ENCODE data around the gene VAX1.

The VAX1 gene

GRCh38 chr10:117163954-117164548, 26.0 kb upstream of the VAX1 start:
- DNase-seq = no peak

DNA sequence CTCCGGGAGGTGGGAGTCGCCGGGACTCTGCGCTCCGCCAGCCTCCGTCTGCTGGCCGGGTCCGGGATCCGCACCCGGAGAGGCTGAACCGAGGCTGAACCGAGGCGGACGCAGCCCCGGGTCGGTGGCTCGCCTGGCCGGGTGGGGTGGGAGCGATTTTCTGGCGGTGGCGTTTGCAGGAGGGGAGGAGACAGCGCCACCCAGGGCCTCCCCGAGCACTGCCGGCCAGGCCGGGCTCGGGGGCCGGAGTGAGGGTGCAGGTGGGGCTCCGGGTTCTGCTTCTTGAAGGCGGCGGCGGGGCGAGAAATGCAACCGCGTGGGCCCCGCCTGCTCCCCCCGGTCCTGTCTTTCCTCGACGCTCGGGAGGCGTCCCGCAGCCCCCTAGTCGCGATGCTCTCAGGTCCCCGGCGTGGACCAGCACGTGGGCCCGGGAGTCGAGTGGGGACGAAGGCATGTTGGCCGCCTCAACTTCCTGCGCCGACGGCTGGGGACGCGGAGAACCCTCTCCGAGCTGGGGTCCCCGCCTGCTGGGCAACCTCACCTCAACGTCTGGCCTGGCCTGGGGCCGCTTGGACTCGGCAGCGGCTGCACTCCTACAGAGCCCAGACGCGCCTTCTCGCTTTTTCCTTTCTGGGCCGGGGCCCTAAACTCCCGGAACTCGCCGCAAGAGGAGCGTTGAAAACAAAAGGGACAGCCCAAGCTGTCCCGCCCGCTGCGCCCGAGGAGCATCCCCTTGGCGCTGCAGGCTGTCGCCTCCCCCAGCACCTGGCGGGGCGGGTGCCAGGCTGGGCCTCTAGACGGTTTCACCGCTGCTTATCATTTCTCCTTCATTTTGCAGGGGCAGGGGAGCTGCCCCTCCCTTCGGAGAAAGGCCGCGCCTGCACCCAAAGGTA, 25.2 kb upstream of the VAX1 start:
- DNase-seq = no peak

DNA sequence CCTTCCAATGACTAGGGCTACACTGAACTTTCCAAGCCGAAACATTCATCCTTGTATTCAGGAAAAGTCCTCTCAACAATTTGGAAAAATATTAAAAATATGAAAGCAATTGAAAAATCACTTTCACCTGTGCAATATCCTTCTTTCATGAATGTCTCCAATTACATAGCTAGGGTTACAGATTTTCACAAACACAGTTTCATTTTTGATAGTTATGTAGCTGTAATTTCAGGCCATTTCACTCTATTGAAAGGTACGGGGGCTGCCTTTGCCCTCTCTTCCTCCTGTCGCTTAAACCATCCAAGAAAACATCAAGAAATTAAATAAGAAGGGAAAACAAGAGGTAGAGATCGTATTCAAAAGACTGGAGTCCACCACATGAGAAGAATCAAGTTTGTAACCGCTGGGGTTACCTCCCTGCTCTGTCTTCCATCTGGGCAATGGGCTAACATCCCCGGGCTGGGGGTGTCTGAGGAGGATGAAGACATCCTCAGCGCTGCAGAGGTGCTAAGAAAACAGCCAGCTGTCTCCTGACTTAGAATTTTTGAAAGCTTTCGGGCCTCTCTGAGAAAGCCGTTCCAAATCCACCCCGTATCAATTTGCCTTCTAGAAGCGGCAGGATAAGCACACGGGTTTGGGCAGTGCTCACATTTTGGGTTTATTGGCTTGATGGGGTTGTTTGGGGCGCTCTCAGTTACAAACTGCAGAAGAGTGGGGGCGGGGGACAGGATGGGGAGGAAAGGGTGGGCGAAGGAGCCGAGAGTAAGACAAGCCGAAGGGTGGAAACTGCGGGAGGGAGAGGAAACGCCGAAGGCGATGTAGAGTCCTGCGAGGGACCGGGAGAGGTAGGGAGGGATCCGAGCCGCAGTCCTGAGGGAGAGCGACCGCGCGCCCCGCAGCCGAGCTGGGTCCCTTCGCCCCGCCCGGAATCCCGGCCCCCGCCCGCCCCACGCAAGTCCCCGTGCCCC, 24.3 kb upstream of the VAX1 start:
- DNase-seq = no peak

DNA sequence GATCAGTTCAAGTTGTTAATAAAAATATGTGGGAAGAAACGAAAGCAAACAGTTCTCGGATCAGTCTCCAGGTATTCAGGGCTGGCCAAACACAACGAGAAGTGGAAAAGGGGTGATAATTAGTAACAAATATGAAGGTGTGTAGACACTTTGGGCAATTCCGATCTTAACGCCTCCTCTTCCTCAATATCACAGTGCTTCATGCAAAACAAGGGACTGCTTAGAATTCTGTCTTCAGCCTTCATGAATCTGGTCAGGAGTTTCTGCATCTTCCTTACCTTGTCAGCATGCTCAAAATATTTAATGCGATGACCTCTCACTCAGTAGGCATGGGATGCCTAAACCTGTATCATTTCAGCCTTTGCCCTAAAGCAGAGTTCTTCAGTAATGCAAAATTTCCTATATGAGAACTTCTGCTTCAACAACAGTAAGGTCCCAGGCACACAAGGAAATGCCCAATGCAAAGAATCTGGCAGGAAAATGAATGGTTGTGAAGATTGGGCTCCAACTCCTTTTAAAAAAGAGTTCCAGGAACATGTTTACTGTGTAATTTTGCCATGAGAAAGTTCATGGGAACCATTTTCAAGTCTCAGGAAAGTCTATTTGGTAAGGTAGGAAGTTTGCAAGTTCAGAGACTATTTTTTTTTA, 23.4 kb upstream of the VAX1 start:
- no peak for DNase-seq

DNA sequence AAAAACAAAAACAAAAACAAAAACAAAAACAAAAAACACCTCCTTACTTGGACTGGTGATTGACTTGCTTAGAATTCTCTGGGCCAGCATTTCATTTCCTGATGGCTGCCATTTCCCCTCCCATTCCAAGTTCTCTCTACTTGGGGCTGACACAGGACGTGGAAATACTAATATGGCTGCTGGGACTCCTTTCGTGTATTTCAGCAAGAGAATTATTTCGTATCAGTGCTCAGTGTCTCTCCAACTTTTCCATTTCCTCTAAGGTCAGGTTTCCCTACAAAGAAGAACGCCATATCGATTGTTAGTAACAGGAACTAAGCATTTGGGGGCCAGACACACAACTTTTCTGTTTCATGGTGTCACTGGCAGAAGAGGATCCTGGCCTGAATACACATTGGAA, 22.5 kb upstream of the VAX1 start:
- DNase-seq = no peak

GRCh38 chr10:117159390-117159789, 21.3 kb upstream of the VAX1 start:
- no peak for DNase-seq

DNA sequence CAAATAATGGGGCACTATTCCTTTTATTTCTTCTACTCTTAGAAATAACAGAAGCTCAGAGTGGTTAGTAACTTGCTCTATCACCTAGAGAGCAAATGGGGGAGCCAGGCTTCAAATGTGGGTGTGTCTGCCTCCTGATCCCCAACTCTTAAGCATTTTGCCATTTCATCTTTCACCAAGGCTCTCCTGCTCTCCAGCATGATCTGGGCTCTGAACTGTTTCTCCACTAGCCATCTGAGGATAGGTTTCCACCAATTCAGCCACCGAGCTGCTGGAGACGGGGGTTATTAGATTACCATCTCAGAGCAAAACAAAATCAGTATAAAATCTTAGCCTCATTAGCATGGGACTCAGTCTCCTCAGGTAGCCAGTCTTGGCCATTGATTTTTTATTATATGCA, 20.2 kb upstream of the VAX1 start:
- no peak for DNase-seq

- no peak for DNase-seq
These were observed 14.6 kb upstream of the VAX1 start for GRCh38 chr10:117152668-117153067.

GRCh38 chr10:117148284-117148683, 10.2 kb upstream of the VAX1 start:
- no peak for DNase-seq

GRCh38 chr10:117145019-117145418, 6.9 kb upstream of the VAX1 start:
- no peak for DNase-seq

DNA sequence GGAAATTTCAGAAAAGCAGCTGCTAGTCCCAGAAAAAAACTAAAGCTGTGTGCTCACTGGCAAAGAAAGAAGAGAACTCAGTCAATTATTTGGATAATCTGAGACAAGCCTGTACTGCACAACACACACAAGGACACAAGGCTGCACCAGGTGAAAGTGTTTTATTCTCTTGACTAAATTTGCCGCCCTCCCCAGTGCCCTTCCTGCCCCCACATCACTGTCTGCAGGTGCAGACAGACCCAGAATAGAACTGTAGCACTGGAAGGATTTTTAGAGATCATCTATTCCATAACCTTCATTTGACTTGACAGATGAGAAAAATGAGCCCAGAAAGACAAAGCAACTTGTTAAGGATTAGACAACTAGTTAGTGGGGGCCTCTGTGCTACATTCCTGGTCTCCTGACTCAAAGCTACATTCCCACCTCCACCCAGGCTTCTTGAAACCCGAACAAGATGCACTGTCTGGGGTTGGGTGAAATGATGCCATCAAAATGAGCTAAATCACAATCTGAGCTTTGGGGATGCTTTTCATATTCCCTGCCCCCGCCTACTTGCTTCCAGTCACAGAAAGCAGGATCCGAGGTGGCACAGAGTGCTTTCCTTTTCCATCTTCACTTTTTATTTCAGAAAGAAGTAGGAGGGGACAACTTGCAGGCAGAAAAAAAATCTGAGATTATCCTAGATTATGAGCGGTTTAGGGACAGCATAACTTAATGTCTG, 5.2 kb upstream of the VAX1 start:
- DNase-seq = no peak

DNA sequence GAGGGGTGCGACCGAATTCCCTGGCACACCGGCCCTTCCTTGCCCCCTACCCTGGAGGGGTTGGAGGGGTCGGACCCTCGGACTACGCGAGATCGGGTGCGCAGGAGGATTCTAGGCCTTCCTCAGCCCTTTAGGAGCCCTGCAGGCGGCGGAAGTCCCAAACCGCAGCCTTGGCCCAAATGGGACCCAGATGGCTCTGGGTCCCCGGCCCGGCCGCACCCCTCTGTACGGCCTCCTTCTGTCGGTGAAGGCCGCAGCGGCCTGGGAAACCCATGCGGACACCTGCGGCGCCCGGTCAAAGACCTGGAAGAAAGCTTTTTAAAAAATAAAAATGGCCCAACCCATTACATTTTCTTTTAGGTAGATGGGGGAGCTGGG, 2.4 kb upstream of the VAX1 start:
- no peak for DNase-seq

GRCh38 chr10:117139581-117140524, 1.8 kb upstream of the VAX1 start:
- DNase-seq = no peak

GRCh38 chr10:117138838-117139580, 939 bp upstream of the VAX1 start:
- no peak for DNase-seq

DNA sequence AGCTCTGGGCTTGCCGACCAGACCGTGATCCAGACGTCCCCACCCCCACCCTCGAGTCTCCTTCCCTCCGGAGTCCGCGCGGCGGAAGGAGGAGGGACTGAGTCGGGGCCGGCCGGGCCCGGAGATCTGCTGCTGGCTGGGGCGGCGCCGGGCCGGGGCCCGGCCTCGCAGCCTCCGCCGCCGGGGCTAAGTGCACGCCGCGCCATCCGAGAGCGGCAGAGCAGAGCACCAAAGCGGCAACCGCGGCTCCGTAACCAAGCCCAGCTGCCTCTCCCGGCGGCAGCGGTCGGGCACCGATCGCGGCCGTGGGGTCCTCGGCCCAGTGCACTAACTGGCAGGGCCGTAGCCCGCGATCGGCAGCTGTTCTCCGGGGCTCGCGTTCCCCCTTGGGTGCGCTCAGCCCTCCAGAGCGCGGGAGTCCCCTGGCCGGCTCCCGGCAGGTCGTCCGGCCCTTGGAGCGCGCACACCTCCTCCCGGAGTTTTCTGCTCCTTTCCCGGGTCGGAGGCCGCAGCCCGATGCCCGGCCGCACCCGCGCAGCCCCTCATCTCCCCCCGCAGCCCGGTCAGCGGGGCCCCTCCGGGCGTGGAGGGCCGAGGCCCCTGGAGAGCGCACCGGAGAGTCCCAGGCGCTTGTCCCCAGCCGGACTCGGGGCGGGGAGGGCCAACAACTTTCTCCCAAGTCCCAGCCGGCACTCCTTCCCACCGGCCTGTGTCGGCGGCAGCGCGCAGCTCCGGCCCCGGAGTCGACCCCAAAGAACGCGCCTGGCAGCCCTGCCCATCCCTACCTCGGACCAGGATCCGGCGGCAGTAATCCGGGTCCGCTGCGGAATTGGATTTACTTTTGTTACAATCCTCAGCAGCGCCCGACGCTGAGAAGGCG, 799 bp downstream of the VAX1 start:
- peak in 1 of 2 experiments; percentile 16 for DNase-seq

- no peak for DNase-seq
These were observed 1.6 kb downstream of the VAX1 start for GRCh38 chr10:117136391-117136975.

GRCh38 chr10:117135480-117136140, 2.5 kb downstream of the VAX1 start:
- DNase-seq = no peak

DNA sequence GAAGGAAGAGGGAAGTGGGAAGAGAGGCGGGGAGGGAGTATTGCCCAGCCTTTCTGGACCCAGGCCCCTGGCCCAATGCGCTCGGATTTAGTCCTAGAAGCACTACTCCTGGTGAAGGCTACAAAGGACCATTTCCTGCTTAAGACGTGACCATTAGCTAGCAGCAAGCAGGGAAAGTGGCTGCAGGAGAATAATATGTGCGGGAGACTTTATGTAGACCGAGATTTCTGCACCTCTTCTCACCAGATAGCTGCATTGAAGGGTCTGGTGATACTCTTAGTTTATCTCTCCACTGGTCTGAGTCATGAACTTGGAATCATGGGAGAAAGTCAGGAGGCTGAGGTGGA, 3.1 kb downstream of the VAX1 start:
- no peak for DNase-seq

All from SW 1271 (cell line).